NCI-H146 treated with DMSO at 0.1 percent for 48 hours (cell line): ENCODE data around the gene PPP6R1.
A peak's percentile ranks its signal among the peaks of the same experiment; 100 is the strongest.

ENCODE experiments used
- DNase-seq: peaks from one replicate; lab custom pipeline; 2025; ENCODE audit not compliant: unreplicated experiment; lab: John Stamatoyannopoulos, UW

The PPP6R1 gene

GRCh38 chr19:55259540-55260210 is 858 bp upstream of the PPP6R1 start:
- peak; percentile 49 for DNase-seq

- no peak for DNase-seq
Measured at GRCh38 chr19:55258476-55258827, 365 bp downstream of the PPP6R1 start.

- DNase-seq = no peak
Measured at GRCh38 chr19:55257461-55258420, 1.1 kb downstream of the PPP6R1 start.

GRCh38 chr19:55256562-55257460 is 2.0 kb downstream of the PPP6R1 start:
- DNase-seq = no peak

- DNase-seq = no peak
Measured at GRCh38 chr19:55255618-55256423, 3.0 kb downstream of the PPP6R1 start.

GRCh38 chr19:55254625-55254977 is 4.2 kb downstream of the PPP6R1 start:
- no peak for DNase-seq

GRCh38 chr19:55253842-55254624 is 4.8 kb downstream of the PPP6R1 start:
- DNase-seq = peak; percentile 90

GRCh38 chr19:55252760-55253663 is 5.8 kb downstream of the PPP6R1 start:
- no peak for DNase-seq

- DNase-seq = no peak
Measured at GRCh38 chr19:55251341-55252081, 7.3 kb downstream of the PPP6R1 start.

GRCh38 chr19:55250262-55251036 is 8.4 kb downstream of the PPP6R1 start:
- DNase-seq = no peak

GRCh38 chr19:55249841-55250240 is 9.0 kb downstream of the PPP6R1 start:
- no peak for DNase-seq

GRCh38 chr19:55248704-55249103 is 10.1 kb downstream of the PPP6R1 start:
- DNase-seq = no peak

GRCh38 chr19:55248166-55248675 is 10.6 kb downstream of the PPP6R1 start:
- DNase-seq = no peak

- DNase-seq = no peak
Measured at GRCh38 chr19:55247621-55248099, 11.2 kb downstream of the PPP6R1 start.

- DNase-seq = no peak
Measured at GRCh38 chr19:55246462-55247451, 12.1 kb downstream of the PPP6R1 start.
